Nephron (organoid): ENCODE data around the gene CARD11.

Source experiments
- H3K27ac Mint-ChIP-seq, 3 experiments: 2 replicates each; pipeline ENCODE4 v1.8.0; 2020; ENCODE audit warnings: mixed read lengths in 3 of 3, mild to moderate bottlenecking in 2 of 3, moderate library complexity in 1 of 3
- H3K27me3 Mint-ChIP-seq: 2 replicates; pipeline ENCODE4 v1.8.0; 2021; ENCODE audit warnings: low read depth, mild to moderate bottlenecking, moderate library complexity, mixed read lengths
- H3K36me3 Mint-ChIP-seq: 2 replicates; pipeline ENCODE4 v1.8.0; 2020; ENCODE audit warnings: low read depth, mixed read lengths
- H3K4me1 Mint-ChIP-seq: 2 replicates; pipeline ENCODE4 v1.8.0; 2020; ENCODE audit warnings: mixed read lengths
- H3K4me3 Mint-ChIP-seq, 3 experiments: 2 replicates each; pipeline ENCODE4 v1.8.0; 2020; ENCODE audit warnings: mild to moderate bottlenecking in 3 of 3, mixed read lengths in 3 of 3, moderate library complexity in 2 of 3
- H3K9me3 Mint-ChIP-seq: 2 replicates; pipeline ENCODE4 v1.8.0; 2020; ENCODE audit warnings: mixed read lengths
- CTCF ChIP-seq, 3 experiments: fragments of 200-600 bp; sonication (generic); IDR thresholded peaks; one replicate each; pipeline ENCODE4 v1.5.0; 2021; ENCODE audit warnings: antibody characterized with exemption in 3 of 3; ENCODE audit not compliant: unreplicated experiment in 3 of 3

CARD11 gene

GRCh38 chr7:2969398-2970306 is 74.0 kb downstream of the CARD11 start:
- Mint-ChIP-seq H3K27me3 (peaks cover 10% of the 10 kb centered on the region), H3K36me3 (no peaks in the 10 kb centered on the region), H3K9me3 (peaks cover 23% of the 10 kb centered on the region), H3K4me3 (no peak overlapping the region), H3K27ac (no peak overlapping the region), H3K4me1 (no peaks in the 10 kb centered on the region)
- TF ChIP-seq CTCF (IDR thresholded peaks at IDR 0.05; ENCODE audit: unreplicated experiment in 3 of 3): no peak

- no peak for TF ChIP-seq CTCF (IDR thresholded peaks at IDR 0.05; ENCODE audit: unreplicated experiment in 3 of 3)
These were observed 74.9 kb downstream of the CARD11 start for GRCh38 chr7:2968616-2969397.

GRCh38 chr7:2968176-2968575 is 75.5 kb downstream of the CARD11 start:
- no peak overlapping the region for H3K27ac Mint-ChIP-seq
- H3K9me3 Mint-ChIP-seq: peaks cover 31% of the 10 kb centered on the region
- H3K4me3 Mint-ChIP-seq: no peak overlapping the region
- no peaks in the 10 kb centered on the region for H3K36me3 Mint-ChIP-seq
- TF ChIP-seq CTCF (IDR thresholded peaks at IDR 0.05; ENCODE audit: unreplicated experiment in 3 of 3): no peak
- H3K4me1 Mint-ChIP-seq: no peaks in the 10 kb centered on the region
- peaks cover 1% of the 10 kb centered on the region for H3K27me3 Mint-ChIP-seq

More at GRCh38 chr7:2968616-2969397, 74.9 kb downstream of the CARD11 start:
- H3K9me3 Mint-ChIP-seq: peaks cover 28% of the 10 kb centered on the region
- H3K27me3 Mint-ChIP-seq: peaks cover 7% of the 10 kb centered on the region
- H3K4me3 Mint-ChIP-seq: no peak overlapping the region
- H3K27ac Mint-ChIP-seq: no peak overlapping the region
- no peaks in the 10 kb centered on the region for H3K4me1 Mint-ChIP-seq
- no peaks in the 10 kb centered on the region for H3K36me3 Mint-ChIP-seq

GRCh38 chr7:2967705-2968104 is 76.0 kb downstream of the CARD11 start:
- TF ChIP-seq CTCF (IDR thresholded peaks at IDR 0.05; ENCODE audit: unreplicated experiment in 3 of 3): no peak
- Mint-ChIP-seq H3K4me3 (no peak overlapping the region), H3K36me3 (no peaks in the 10 kb centered on the region), H3K27me3 (no peaks in the 10 kb centered on the region), H3K9me3 (peaks cover 35% of the 10 kb centered on the region), H3K4me1 (no peaks in the 10 kb centered on the region), H3K27ac (no peak overlapping the region)

GRCh38 chr7:2967253-2967652 is 76.4 kb downstream of the CARD11 start:
- no peaks in the 10 kb centered on the region for H3K27me3 Mint-ChIP-seq
- H3K36me3 Mint-ChIP-seq: no peaks in the 10 kb centered on the region
- no peak overlapping the region for H3K27ac Mint-ChIP-seq
- no peak overlapping the region for H3K4me3 Mint-ChIP-seq
- no peaks in the 10 kb centered on the region for H3K4me1 Mint-ChIP-seq
- TF ChIP-seq CTCF (IDR thresholded peaks at IDR 0.05; ENCODE audit: unreplicated experiment in 3 of 3): no peak
- H3K9me3 Mint-ChIP-seq: peaks cover 35% of the 10 kb centered on the region
